Nephron (organoid): Measurements from ENCODE around the gene EPG5.
"Not testable (repeated sequence)": the region's sequence is repeated elsewhere in the genome, so short reads cannot be mapped to it uniquely, and the experiment has no call there.

ENCODE experiments used
- H3K27ac Mint-ChIP-seq, 3 experiments: 2 replicates each; pipeline ENCODE4 v1.8.0; 2020; ENCODE audit warnings: mixed read lengths in 3 of 3, mild to moderate bottlenecking in 2 of 3, moderate library complexity in 1 of 3
- H3K27me3 Mint-ChIP-seq: 2 replicates; pipeline ENCODE4 v1.8.0; 2021; ENCODE audit warnings: low read depth, mild to moderate bottlenecking, moderate library complexity, mixed read lengths
- H3K36me3 Mint-ChIP-seq: 2 replicates; pipeline ENCODE4 v1.8.0; 2020; ENCODE audit warnings: low read depth, mixed read lengths
- H3K4me1 Mint-ChIP-seq: 2 replicates; pipeline ENCODE4 v1.8.0; 2020; ENCODE audit warnings: mixed read lengths
- H3K4me3 Mint-ChIP-seq, 3 experiments: 2 replicates each; pipeline ENCODE4 v1.8.0; 2020; ENCODE audit warnings: mild to moderate bottlenecking in 3 of 3, mixed read lengths in 3 of 3, moderate library complexity in 2 of 3
- H3K9me3 Mint-ChIP-seq: 2 replicates; pipeline ENCODE4 v1.8.0; 2020; ENCODE audit warnings: mixed read lengths
- TF ChIP-seq, protein P1 (sequence below), 3 experiments: fragments of 200-600 bp; sonication (generic); IDR thresholded peaks; one replicate each; pipeline ENCODE4 v1.5.0; 2021; ENCODE audit warnings: antibody characterized with exemption in 3 of 3; ENCODE audit not compliant: unreplicated experiment in 3 of 3

EPG5 gene

DNA sequence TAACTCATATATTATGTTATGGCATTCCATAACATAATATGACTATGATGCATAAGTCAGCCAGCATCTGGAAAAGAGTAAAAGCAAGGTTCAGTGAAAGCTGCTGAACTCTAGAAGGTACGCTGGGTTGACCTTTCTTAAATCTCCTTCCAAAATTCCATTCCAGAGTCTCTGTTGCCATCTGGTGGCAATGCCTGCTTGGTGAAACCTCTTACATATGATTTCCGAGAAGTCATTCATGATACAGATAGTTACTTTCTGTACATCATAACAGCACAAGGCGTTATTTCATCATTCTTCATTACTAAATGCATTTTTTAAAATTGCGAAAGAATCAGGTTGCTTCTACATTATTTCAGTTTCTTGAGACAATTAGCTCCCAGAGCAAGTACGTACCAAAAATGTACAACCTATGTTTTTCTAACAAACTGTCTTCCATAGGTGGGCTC lies 7.0 kb upstream of the EPG5 start:
- no peaks in the 10 kb centered on the region for H3K27me3 Mint-ChIP-seq
- H3K4me1 Mint-ChIP-seq, result peaks cover 5% of the 10 kb centered on the region
- TF ChIP-seq, protein P1, sequence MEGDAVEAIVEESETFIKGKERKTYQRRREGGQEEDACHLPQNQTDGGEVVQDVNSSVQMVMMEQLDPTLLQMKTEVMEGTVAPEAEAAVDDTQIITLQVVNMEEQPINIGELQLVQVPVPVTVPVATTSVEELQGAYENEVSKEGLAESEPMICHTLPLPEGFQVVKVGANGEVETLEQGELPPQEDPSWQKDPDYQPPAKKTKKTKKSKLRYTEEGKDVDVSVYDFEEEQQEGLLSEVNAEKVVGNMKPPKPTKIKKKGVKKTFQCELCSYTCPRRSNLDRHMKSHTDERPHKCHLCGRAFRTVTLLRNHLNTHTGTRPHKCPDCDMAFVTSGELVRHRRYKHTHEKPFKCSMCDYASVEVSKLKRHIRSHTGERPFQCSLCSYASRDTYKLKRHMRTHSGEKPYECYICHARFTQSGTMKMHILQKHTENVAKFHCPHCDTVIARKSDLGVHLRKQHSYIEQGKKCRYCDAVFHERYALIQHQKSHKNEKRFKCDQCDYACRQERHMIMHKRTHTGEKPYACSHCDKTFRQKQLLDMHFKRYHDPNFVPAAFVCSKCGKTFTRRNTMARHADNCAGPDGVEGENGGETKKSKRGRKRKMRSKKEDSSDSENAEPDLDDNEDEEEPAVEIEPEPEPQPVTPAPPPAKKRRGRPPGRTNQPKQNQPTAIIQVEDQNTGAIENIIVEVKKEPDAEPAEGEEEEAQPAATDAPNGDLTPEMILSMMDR (IDR thresholded peaks at IDR 0.05; ENCODE audit: unreplicated experiment in 3 of 3), result peak; percentile 62 to 73 (median 71)
- no peak overlapping the region for H3K4me3 Mint-ChIP-seq
- H3K27ac Mint-ChIP-seq, result no peak overlapping the region
- H3K36me3 Mint-ChIP-seq, result no peaks in the 10 kb centered on the region
- H3K9me3 Mint-ChIP-seq, result no peaks in the 10 kb centered on the region

DNA sequence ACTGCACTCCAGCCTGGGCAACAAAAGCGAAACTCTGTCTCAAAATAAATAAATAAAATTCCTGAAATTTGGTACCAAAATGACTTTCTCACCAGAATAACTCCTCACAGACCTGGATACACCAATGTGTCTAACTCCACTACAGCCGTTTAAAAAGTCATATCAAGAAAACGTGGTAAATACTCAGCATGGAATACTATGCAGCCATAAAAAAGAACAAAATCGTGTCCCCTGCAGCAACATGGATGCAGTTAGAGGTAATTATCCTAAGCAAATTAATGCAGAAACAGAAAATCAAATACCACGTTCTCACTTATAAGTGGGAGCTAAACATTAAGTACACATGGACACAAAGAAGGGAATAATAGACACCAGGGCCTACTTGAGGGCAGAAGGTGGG lies 2.2 kb downstream of the EPG5 start:
- Mint-ChIP-seq H3K27ac (peak overlapping the region in 2 of 3 experiments; percentile 15 to 63), H3K36me3 (peaks cover 13% of the 10 kb centered on the region), H3K4me3 (peak overlapping the region; percentile 71 to 82 (median 72))
- not testable (repeated sequence) for H3K27me3 Mint-ChIP-seq, H3K9me3 Mint-ChIP-seq, H3K4me1 Mint-ChIP-seq

DNA sequence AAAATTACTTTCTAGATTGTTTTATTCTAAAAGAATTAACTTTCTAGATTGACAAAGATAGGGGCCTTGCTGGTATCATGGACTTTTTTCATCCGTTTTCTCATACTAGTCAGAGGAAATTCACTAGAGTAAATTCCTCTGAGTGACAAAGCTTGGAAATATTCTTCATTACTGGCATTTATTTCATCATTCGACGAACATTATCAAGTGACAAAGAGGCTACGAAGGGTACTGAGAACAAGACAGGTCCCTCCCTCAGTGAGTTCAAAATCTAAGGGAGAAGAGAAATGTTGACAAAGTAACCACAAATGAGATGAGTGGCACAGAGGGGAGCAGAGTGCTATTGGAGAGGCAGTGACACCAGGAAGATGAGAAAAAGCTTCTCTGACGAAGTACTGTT lies 4.3 kb downstream of the EPG5 start:
- Mint-ChIP-seq H3K27me3 (peaks cover under 1% of the 10 kb centered on the region), H3K27ac (no peak overlapping the region), H3K4me3 (peak overlapping the region; percentile 6 to 22 (median 9)), H3K36me3 (peaks cover 13% of the 10 kb centered on the region), H3K4me1 (peaks cover 7% of the 10 kb centered on the region), H3K9me3 (no peaks in the 10 kb centered on the region)
- TF ChIP-seq, protein P1 (IDR thresholded peaks at IDR 0.05; ENCODE audit: unreplicated experiment in 3 of 3), result no peak

DNA sequence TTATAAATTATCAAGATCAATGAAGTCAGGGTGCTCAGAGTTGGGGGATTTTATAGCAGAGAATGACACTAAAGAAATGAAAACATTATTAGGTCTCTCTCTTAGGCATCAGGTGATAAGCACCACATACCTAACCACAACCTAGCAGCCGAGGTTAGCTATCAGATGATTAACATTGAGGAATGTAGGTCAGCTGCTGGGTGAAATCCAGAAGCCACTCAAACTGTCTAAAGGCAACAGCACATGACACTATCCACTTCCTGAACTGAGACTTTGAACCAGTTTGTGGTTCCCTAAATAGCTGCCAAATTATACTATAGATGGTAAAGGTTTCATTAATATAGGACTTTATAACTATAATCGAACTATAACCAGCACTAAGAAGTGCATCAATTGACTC lies 4.7 kb downstream of the EPG5 start:
- no peak overlapping the region for H3K27ac Mint-ChIP-seq
- H3K4me1 Mint-ChIP-seq, result peaks cover 10% of the 10 kb centered on the region
- TF ChIP-seq, protein P1 (IDR thresholded peaks at IDR 0.05; ENCODE audit: unreplicated experiment in 3 of 3), result no peak
- no peak overlapping the region for H3K4me3 Mint-ChIP-seq
- no peaks in the 10 kb centered on the region for H3K27me3 Mint-ChIP-seq
- H3K36me3 Mint-ChIP-seq, result peaks cover 13% of the 10 kb centered on the region
- no peaks in the 10 kb centered on the region for H3K9me3 Mint-ChIP-seq

DNA sequence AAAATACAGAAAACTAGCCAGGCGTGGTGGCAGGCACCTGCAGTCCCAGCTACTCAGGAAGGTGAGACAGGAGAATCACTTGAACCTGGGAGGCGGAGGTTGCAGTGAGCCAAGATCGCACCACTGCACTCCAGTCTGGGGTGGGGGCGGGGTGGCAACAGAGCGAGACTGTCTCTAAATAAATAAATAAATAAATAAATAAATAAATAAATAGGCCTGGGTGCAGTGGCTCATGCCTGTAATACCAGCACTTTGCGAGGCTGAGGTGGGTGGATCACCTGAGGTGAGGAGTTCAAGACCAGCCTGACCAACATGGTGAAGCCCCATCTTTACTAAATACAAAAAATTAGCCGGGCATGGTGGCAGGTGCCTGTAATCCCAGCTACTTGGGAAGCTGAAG lies 7.6 kb downstream of the EPG5 start:
- peaks cover 23% of the 10 kb centered on the region for H3K36me3 Mint-ChIP-seq
- not testable (repeated sequence) for H3K27ac Mint-ChIP-seq, H3K4me1 Mint-ChIP-seq, H3K9me3 Mint-ChIP-seq, H3K27me3 Mint-ChIP-seq, H3K4me3 Mint-ChIP-seq

DNA sequence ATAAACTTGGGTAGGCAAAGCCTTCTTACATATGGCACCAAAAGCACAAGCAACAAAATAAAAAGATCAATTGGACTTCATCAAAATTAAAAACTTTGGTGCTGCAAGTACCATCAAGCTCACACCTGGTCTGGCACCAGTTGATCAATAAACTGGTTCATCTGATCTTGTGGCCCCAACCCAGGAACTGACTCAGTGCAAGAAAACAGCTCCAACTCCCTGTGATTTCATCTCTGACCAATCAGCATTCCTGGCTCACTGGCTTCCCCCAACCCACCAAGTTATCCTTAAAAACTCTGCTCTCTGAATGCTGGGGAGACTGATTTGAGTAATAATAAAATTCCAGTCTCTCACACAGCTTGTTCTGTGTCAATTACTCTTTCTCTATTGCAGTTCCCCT lies 8.4 kb downstream of the EPG5 start:
- Mint-ChIP-seq H3K27ac (no peak overlapping the region), H3K27me3 (no peaks in the 10 kb centered on the region), H3K9me3 (no peaks in the 10 kb centered on the region), H3K4me3 (no peak overlapping the region), H3K36me3 (peaks cover 28% of the 10 kb centered on the region), H3K4me1 (peaks cover 6% of the 10 kb centered on the region)
- TF ChIP-seq, protein P1 (IDR thresholded peaks at IDR 0.05; ENCODE audit: unreplicated experiment in 3 of 3), result no peak

DNA sequence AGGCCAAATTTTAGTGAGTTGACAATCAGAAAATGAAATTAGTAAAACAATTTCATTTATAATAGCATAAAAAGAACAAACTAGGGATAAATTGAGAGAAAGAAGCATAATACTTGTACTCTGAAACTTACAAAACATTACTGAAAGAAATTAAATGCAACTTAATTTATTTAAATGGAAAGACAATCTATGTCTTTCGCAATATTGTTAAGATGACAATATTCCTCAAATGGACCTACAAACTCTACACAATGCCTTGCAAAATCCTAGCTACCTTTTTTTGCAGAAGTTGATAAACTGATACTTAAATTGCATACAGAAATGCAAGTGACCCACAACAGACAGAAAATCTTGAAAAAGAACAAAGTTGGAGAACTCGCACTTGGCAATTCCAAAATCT lies 9.1 kb downstream of the EPG5 start:
- H3K9me3 Mint-ChIP-seq, result no peaks in the 10 kb centered on the region
- no peak overlapping the region for H3K27ac Mint-ChIP-seq
- peaks cover 6% of the 10 kb centered on the region for H3K4me1 Mint-ChIP-seq
- H3K4me3 Mint-ChIP-seq, result no peak overlapping the region
- TF ChIP-seq, protein P1 (IDR thresholded peaks at IDR 0.05; ENCODE audit: unreplicated experiment in 3 of 3), result no peak
- H3K36me3 Mint-ChIP-seq, result peaks cover 32% of the 10 kb centered on the region
- H3K27me3 Mint-ChIP-seq, result no peaks in the 10 kb centered on the region
